IMR-90 (cell line): Measurements from ENCODE around the gene RUNX1. TPM values are rescaled to one million over a fixed set of nuclear protein-coding genes. Genes with fewer than 3 reads are reported as not detected.
A peak's percentile ranks its signal among the peaks of the same experiment; 100 is the strongest.

Source experiments
- ATAC-seq: fragments of 200-7000 bp; cut with Tn5 transposase; 2 replicates; pipeline ENCODE4 v1.9.1; 2020; ENCODE audit warnings: low read depth, mild to moderate bottlenecking, moderate library complexity
- BruUV-seq: library from RNA; stranded (reverse); fragments of 400-500 nt; replicated peaks from 2 replicates; lab custom pipeline; 2021; lab: Mats Ljungman, UMichigan
- CTCF ChIA-PET: fragments of 300-600 bp; formaldehyde crosslinking; extraction: SDS; loops from one replicate; lab custom pipeline; 2021; ENCODE audit warnings: antibody characterized with exemption; lab: Yijun Ruan, JAX
- POLR2A ChIA-PET: fragments of 300-600 bp; sonication (Branson Sonifier 250); formaldehyde crosslinking; loops from one replicate; lab custom pipeline; 2022; ENCODE audit warnings: antibody characterized with exemption; ENCODE audit not compliant: unreplicated experiment; lab: Charles Lee
- DNase-seq: peaks from one replicate; pipeline ENCODE4 v3.0.0; 2013
- H2AFZ ChIP-seq: replicated peaks from 2 replicates; pipeline ENCODE3; 2013; ENCODE audit warnings: low read length, mild to moderate bottlenecking; ENCODE audit not compliant: poor library complexity
- H2AK5ac ChIP-seq: 2 replicates; pipeline ENCODE4 v1.6.1; 2013; ENCODE audit warnings: low read depth, low read length, inconsistent platforms
- H2AK9ac ChIP-seq: replicated peaks from 2 replicates; pipeline ENCODE3; 2013; ENCODE audit warnings: mild to moderate bottlenecking, low read depth, low read length, moderate library complexity; ENCODE audit not compliant: poor library complexity
- H2BK120ac ChIP-seq: 2 replicates; pipeline ENCODE4 v1.6.1; 2013; ENCODE audit warnings: low read depth, low read length, inconsistent platforms
- H2BK15ac ChIP-seq: 3 replicates; pipeline ENCODE4 v1.6.1; 2013; ENCODE audit warnings: low read depth, low read length, inconsistent platforms
- H2BK20ac ChIP-seq: 2 replicates; pipeline ENCODE4 v1.6.1; 2013; ENCODE audit warnings: low read depth, mild to moderate bottlenecking, inconsistent platforms, low read length, moderate library complexity
- H2BK5ac ChIP-seq: 2 replicates; pipeline ENCODE4 v1.6.1; 2013; ENCODE audit warnings: mild to moderate bottlenecking, low read depth, low read length, inconsistent platforms; ENCODE audit not compliant: poor library complexity, severe bottlenecking
- H3K14ac ChIP-seq: replicated peaks from 2 replicates; pipeline ENCODE4 v1.6.1; 2013; ENCODE audit warnings: low read depth, low read length, inconsistent platforms
- H3K18ac ChIP-seq: 2 replicates; pipeline ENCODE4 v1.6.1; 2013; ENCODE audit warnings: low read depth, low read length, control low read depth
- H3K23ac ChIP-seq: 2 replicates; pipeline ENCODE4 v1.6.1; 2013; ENCODE audit warnings: low read depth, low read length, inconsistent platforms
- H3K27ac ChIP-seq: 2 replicates; pipeline ENCODE4 v1.5.1; 2013; ENCODE audit warnings: mild to moderate bottlenecking, control low read depth, low read length; ENCODE audit not compliant: insufficient read depth
- H3K27me3 ChIP-seq: 2 replicates; pipeline ENCODE4 v1.6.1; 2013; ENCODE audit warnings: low read length; ENCODE audit not compliant: control insufficient read depth, insufficient read depth
- H3K36me3 ChIP-seq: 2 replicates; pipeline ENCODE4 v1.6.1; 2013; ENCODE audit warnings: low read length, mixed read lengths; ENCODE audit not compliant: control insufficient read depth, insufficient read depth
- H3K4ac ChIP-seq: 2 replicates; pipeline ENCODE4 v1.6.1; 2013; ENCODE audit warnings: low read depth, low read length, inconsistent platforms
- H3K4me1 ChIP-seq: 2 replicates; pipeline ENCODE4 v1.6.1; 2013; ENCODE audit warnings: low read length, mixed read lengths; ENCODE audit not compliant: control insufficient read depth, insufficient read depth
- H3K4me2 ChIP-seq: 2 replicates; pipeline ENCODE4 v1.6.1; 2013; ENCODE audit warnings: low read depth, mild to moderate bottlenecking, control low read depth, low read length, moderate library complexity
- H3K4me3 ChIP-seq: 2 replicates; pipeline ENCODE4 v1.5.1; 2013; ENCODE audit warnings: low read depth, mild to moderate bottlenecking, control low read depth, low read length, moderate library complexity; ENCODE audit not compliant: insufficient read depth
- H3K56ac ChIP-seq: 2 replicates; pipeline ENCODE4 v1.6.1; 2013; ENCODE audit warnings: low read length, inconsistent platforms; ENCODE audit not compliant: insufficient read depth; ENCODE audit errors: extremely low read depth
- H3K79me1 ChIP-seq, 2 experiments: 2 replicates each; pipeline ENCODE4 v1.6.1; 2013; ENCODE audit warnings: low read length in 2 of 2, inconsistent platforms in 1 of 2, low read depth in 1 of 2
- H3K9ac ChIP-seq: 2 replicates; pipeline ENCODE4 v1.6.1; 2013; ENCODE audit warnings: low read depth, low read length, control low read depth
- H3K9me1 ChIP-seq: 2 replicates; pipeline ENCODE4 v1.6.1; 2013; ENCODE audit warnings: low read length, inconsistent platforms; ENCODE audit not compliant: insufficient read depth
- H3K9me3 ChIP-seq: 2 replicates; pipeline ENCODE4 v1.6.1; 2013; ENCODE audit warnings: low read length; ENCODE audit not compliant: control insufficient read depth, insufficient read depth
- H4K20me1 ChIP-seq: 2 replicates; pipeline ENCODE4 v1.6.1; 2013; ENCODE audit warnings: low read length, inconsistent platforms; ENCODE audit not compliant: insufficient read depth
- H4K5ac ChIP-seq: 2 replicates; pipeline ENCODE4 v1.6.1; 2013; ENCODE audit warnings: mild to moderate bottlenecking, low read depth, low read length, control low read depth
- H4K8ac ChIP-seq, 2 experiments: 2 replicates each; pipeline ENCODE4 v1.6.1; 2013; ENCODE audit warnings: low read depth in 2 of 2, low read length in 2 of 2, control low read depth in 1 of 2, inconsistent platforms in 1 of 2
- H4K91ac ChIP-seq: 2 replicates; pipeline ENCODE4 v1.6.1; 2013; ENCODE audit warnings: low read depth, low read length, inconsistent platforms; ENCODE audit not compliant: insufficient read depth
- CEBPB ChIP-seq: IDR thresholded peaks from 2 replicates; pipeline ENCODE4 v1.6.1; 2012; ENCODE audit warnings: low read depth, low read length, improper control_type of control experiment
- POLR2A ChIP-seq: IDR thresholded peaks from 2 replicates; pipeline ENCODE4 v1.6.1; 2012; ENCODE audit warnings: mild to moderate bottlenecking, low read depth, low read length
- RFX5 ChIP-seq: IDR thresholded peaks from 2 replicates; pipeline ENCODE4 v1.8.0; 2012; ENCODE audit warnings: low read depth, mild to moderate bottlenecking, low read length, moderate library complexity
- USF2 ChIP-seq: fragments of 150-350 bp; IDR thresholded peaks from 2 replicates; pipeline ENCODE4 v1.6.1; 2017; ENCODE audit warnings: mild to moderate bottlenecking, antibody characterized with exemption, low read length, low read depth
- WGBS, 2 experiments: methylation state at CpG; one replicate each; pipeline versions ENCODE4 v1.1.5 to v1.1.7; 2013; ENCODE audit warnings: missing lambda C conversion rate in 2 of 2; ENCODE audit not compliant: insufficient read length in 1 of 2; ENCODE audit errors: extremely low coverage in 2 of 2; 5-methylcytosine and 5-hydroxymethylcytosine counted together
- dilution Hi-C: fragments of 300-500 bp; cut with HindIII; formaldehyde crosslinking; loops from one replicate; pipeline ENCODE4 v1.14.3; 2018; ENCODE audit warnings: low sequenced_read_pairs; ENCODE audit not compliant: unreplicated experiment
- in situ Hi-C: fragments of 300-500 bp; cut with MboI; formaldehyde crosslinking; loops from 3 replicates; pipeline ENCODE4 v1.14.3; 2019; ENCODE audit warnings: low sequenced_read_pairs, inconsistent platforms, mixed read lengths
- intact Hi-C: fragments of 100-400 bp; cut with micrococcal nuclease; formaldehyde crosslinking; loops from 2 replicates; pipeline ENCODE4 v1.10.0; 2022
- polyA plus RNA-seq, 3 experiments: library from polyadenylated mRNA; depleted of rRNA; stranded (reverse); fragments of >200 nt; gene quantifications; 2 replicates each; pipeline ENCODE4 v1.2.3, GENCODE V29; 2012; ENCODE audit warnings: low replicate concordance in 1 of 3
- total RNA-seq: library from RNA; depleted of rRNA; stranded (reverse); fragments of >200 nt; gene quantifications from 2 replicates; pipeline ENCODE4 v1.2.3, GENCODE V29; 2012
- TF ChIP-seq, protein P1 (sequence below): fragments of 150-350 bp; IDR thresholded peaks from 2 replicates; pipeline ENCODE4 v1.6.1; 2016; ENCODE audit warnings: low read depth, mild to moderate bottlenecking, low read length, moderate library complexity, borderline replicate concordance

The RUNX1 gene
- total and polyA plus RNA-seq, 2 of the 4 experiments (the other 2 are of a cell fraction), result 34.5 to 56.5 TPM

- no peak for TF ChIP-seq USF2
Measured at GRCh38 chr21:35063428-35064172, 14.5 kb upstream of the RUNX1 start (continued).

GRCh38 chr21:35062016-35062415 lies 12.9 kb upstream of the RUNX1 start:
- no CpG with 5 or more reads among the region's 3 CpGs for WGBS, 2 experiments

More at GRCh38 chr21:35062016-35062415, 12.9 kb upstream of the RUNX1 start:
- Histone ChIP-seq H2AK5ac (peak overlapping the region; percentile 48; the same call in 1 of the 2 replicates), H2BK120ac (no peak overlapping the region), H2AK9ac (no peak overlapping the region), H3K9me1 (no peaks in the 10 kb centered on the region), H3K4ac (no peak overlapping the region; the same call in 1 of the 2 replicates), H3K18ac (no peak overlapping the region), H3K4me2 (no peak overlapping the region), H3K9me3 (no peaks in the 10 kb centered on the region), H3K27ac (no peak overlapping the region), H3K36me3 (no peaks in the 10 kb centered on the region), H3K79me1 (no peaks in the 10 kb centered on the region), H4K91ac (no peak overlapping the region), H4K5ac (no peak overlapping the region), H2AFZ (no peak overlapping the region), H3K14ac (no peak overlapping the region), H3K56ac (no peak overlapping the region), H3K4me1 (no peaks in the 10 kb centered on the region; the same call in 1 of the 2 replicates), H3K9ac (no peak overlapping the region), H2BK15ac (no peak overlapping the region), H2BK20ac (no peak overlapping the region), H3K27me3 (no peaks in the 10 kb centered on the region; the same call in 1 of the 2 replicates), H3K23ac (no peak overlapping the region), H3K4me3 (no peak overlapping the region), H4K20me1 (no peaks in the 10 kb centered on the region), H4K8ac (no peak overlapping the region), H2BK5ac (no peak overlapping the region)
- no TSS peak for BruUV-seq
- ChIA-PET CTCF (no interaction called here), POLR2A (no interaction called here)
- intact Hi-C loops, result no loop called here
- TF ChIP-seq, protein P1, sequence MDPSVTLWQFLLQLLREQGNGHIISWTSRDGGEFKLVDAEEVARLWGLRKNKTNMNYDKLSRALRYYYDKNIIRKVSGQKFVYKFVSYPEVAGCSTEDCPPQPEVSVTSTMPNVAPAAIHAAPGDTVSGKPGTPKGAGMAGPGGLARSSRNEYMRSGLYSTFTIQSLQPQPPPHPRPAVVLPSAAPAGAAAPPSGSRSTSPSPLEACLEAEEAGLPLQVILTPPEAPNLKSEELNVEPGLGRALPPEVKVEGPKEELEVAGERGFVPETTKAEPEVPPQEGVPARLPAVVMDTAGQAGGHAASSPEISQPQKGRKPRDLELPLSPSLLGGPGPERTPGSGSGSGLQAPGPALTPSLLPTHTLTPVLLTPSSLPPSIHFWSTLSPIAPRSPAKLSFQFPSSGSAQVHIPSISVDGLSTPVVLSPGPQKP, result no peak
- TF ChIP-seq POLR2A (no peak), CEBPB (no peak), RFX5 (no peak)
- ATAC-seq, result no peak
- in situ Hi-C loops, result no loop called here
- DNase-seq, result no peak
- dilution Hi-C loops, result no loop called here
